GM12872 (cell line): ENCODE data around the gene PITPNC1.

Experiments used
- CTCF ChIP-seq: IDR thresholded peaks from 3 replicates; pipeline ENCODE4 v1.5.1; 2011; ENCODE audit warnings: low read depth, mild to moderate bottlenecking, low read length, moderate library complexity; ENCODE audit not compliant: insufficient read depth

Gene PITPNC1

GRCh38 chr17:67617304-67617899 is 240.3 kb downstream of the PITPNC1 start:
- TF ChIP-seq CTCF = no peak

GRCh38 chr17:67619555-67619954 is 242.5 kb downstream of the PITPNC1 start:
- no peak for TF ChIP-seq CTCF

- TF ChIP-seq CTCF = no peak
These were observed 243.0 kb downstream of the PITPNC1 start for GRCh38 chr17:67620088-67620487.

GRCh38 chr17:67620636-67621035 is 243.6 kb downstream of the PITPNC1 start:
- no peak for TF ChIP-seq CTCF

GRCh38 chr17:67623767-67624166 is 246.7 kb downstream of the PITPNC1 start:
- no peak for TF ChIP-seq CTCF

GRCh38 chr17:67624886-67625656 is 248.0 kb downstream of the PITPNC1 start:
- no peak for TF ChIP-seq CTCF

- no peak for TF ChIP-seq CTCF
These were observed 248.9 kb downstream of the PITPNC1 start for GRCh38 chr17:67625971-67626370.
